K562 (cell line): ENCODE results near the gene BTBD2. TPM values are rescaled to one million over a fixed set of nuclear protein-coding genes. Genes with fewer than 3 reads are reported as not detected.
A peak's percentile ranks its signal among the peaks of the same experiment; 100 is the strongest.

Experiments
- BHLHE40 ChIP-seq: IDR thresholded peaks from 2 replicates; pipeline ENCODE4 v1.6.1; 2011; ENCODE audit warnings: low read length, improper control_type of control experiment
- CAMTA2 ChIP-seq: fragments of 250-450 bp; sonication (Bioruptor Pico); conservative IDR thresholded peaks from 2 replicates; pipeline ENCODE4 v1.5.1; 2022
- HDAC2 ChIP-seq: fragments of 450-650 bp; IDR thresholded peaks from 2 replicates; pipeline ENCODE4 v1.6.1; 2016; ENCODE audit warnings: mild to moderate bottlenecking
- HIVEP1 ChIP-seq: fragments of 250-450 bp; sonication (Bioruptor Pico); IDR thresholded peaks from 2 replicates; pipeline ENCODE4 v1.4.0; 2020; ENCODE audit warnings: mild to moderate bottlenecking
- HNRNPL ChIP-seq: fragments of 200-400 bp; formaldehyde crosslinking; IDR thresholded peaks from 2 replicates; pipeline ENCODE4 v1.6.1; 2017; ENCODE audit warnings: low read depth, mild to moderate bottlenecking, low read length
- JUNB ChIP-seq: fragments of 450-650 bp; formaldehyde crosslinking; conservative IDR thresholded peaks from 2 replicates; pipeline ENCODE4 v1.4.0; 2020; ENCODE audit warnings: mild to moderate bottlenecking
- MTA2 ChIP-seq: fragments of 450-650 bp; IDR thresholded peaks from 2 replicates; pipeline ENCODE4 v1.6.1; 2016; ENCODE audit warnings: low read depth
- NR3C1 ChIP-seq: sonication (generic); formaldehyde crosslinking; IDR thresholded peaks from 2 replicates; pipeline ENCODE4 v1.8.1; 2022; ENCODE audit warnings: missing genetic modification reagents
- POLR2A ChIP-seq: fragments of 450-650 bp; conservative IDR thresholded peaks from 2 replicates; pipeline ENCODE4 v1.6.1; 2016
- POLR2B ChIP-seq: fragments of 450-650 bp; IDR thresholded peaks from 2 replicates; pipeline ENCODE4 v1.6.1; 2018; ENCODE audit warnings: low read depth; ENCODE audit not compliant: partially characterized antibody
- PURB ChIP-seq: sonication (generic); formaldehyde crosslinking; IDR thresholded peaks from 2 replicates; pipeline ENCODE4 v1.9.0; 2021; ENCODE audit warnings: low read depth, mild to moderate bottlenecking, missing genetic modification reagents
- RBM34 ChIP-seq: fragments of 200-400 bp; formaldehyde crosslinking; IDR thresholded peaks from 2 replicates; pipeline ENCODE4 v1.6.1; 2018; ENCODE audit warnings: low read length, borderline replicate concordance; ENCODE audit not compliant: insufficient read depth
- ZNF133 ChIP-seq: fragments of 250-450 bp; sonication (Bioruptor Pico); IDR thresholded peaks from 2 replicates; pipeline ENCODE4 v1.4.0; 2020; ENCODE audit warnings: mild to moderate bottlenecking
- ZNF551 ChIP-seq: fragments of 250-450 bp; sonication (Bioruptor Pico); IDR thresholded peaks from 2 replicates; pipeline ENCODE4 v1.5.0; 2021; ENCODE audit warnings: mild to moderate bottlenecking, moderate library complexity
- polyA plus RNA-seq, 8 experiments: library from polyadenylated mRNA; depleted of rRNA in 4 of 8; stranded (reverse) in 5 of 8; unstranded in 3 of 8; fragments of >200 nt; fragmentation: Nextera tagmentation in 2 of 8; fragmentation: Illumina TruSeq in 1 of 8; extraction: Ambion mirVana in 2 of 8; extraction: Trizol in 1 of 8; gene quantifications; 2 replicates each; pipeline versions ENCODE4 v1.2.1 to v1.2.3, GENCODE V29; 2011 to 2014; ENCODE audit warnings: inconsistent platforms in 1 of 8, missing spikeins in 1 of 8
- total RNA-seq, 7 experiments: library from RNA; depleted of rRNA in 6 of 7; stranded (reverse); fragments of >200 nt in 6 of 7; fragmentation: Illumina TruSeq in 2 of 7; extraction: Trizol in 2 of 7; gene quantifications; 2 replicates each; pipeline versions ENCODE4 v1.2.1 to v1.2.3, GENCODE V29; 2011 to 2021; ENCODE audit warnings: low replicate concordance in 1 of 7
- TF ChIP-seq, protein P1 (sequence below): fragments of 450-650 bp; formaldehyde crosslinking; IDR thresholded peaks from 2 replicates; pipeline ENCODE4 v1.4.0; 2020; ENCODE audit warnings: mild to moderate bottlenecking, mixed read lengths
- TF ChIP-seq, protein P2 (sequence below): fragments of 250-450 bp; sonication (Bioruptor Pico); IDR thresholded peaks from 2 replicates; pipeline ENCODE4 v1.5.0; 2021; ENCODE audit warnings: mild to moderate bottlenecking, borderline replicate concordance
- TF ChIP-seq, protein P3 (sequence below): sonication (generic); formaldehyde crosslinking; IDR thresholded peaks from 2 replicates; pipeline ENCODE4 v1.8.1; 2023; ENCODE audit warnings: mild to moderate bottlenecking, missing genetic modification reagents
- TF ChIP-seq, protein P4 (sequence below), 2 experiments: fragments of 150-350 bp in 1 of 2; IDR thresholded peaks; 2 replicates each; pipeline ENCODE4 v1.6.1; 2012 to 2016; ENCODE audit warnings: low read depth in 2 of 2, low read length in 2 of 2, mild to moderate bottlenecking in 1 of 2, moderate library complexity in 1 of 2

Gene BTBD2
- total and polyA plus RNA-seq, 9 of the 15 experiments (the other 6 are each of a cell fraction or from before 2014, with no cell fraction given) = 0.10 to 15.6 (median 6.9) TPM

DNA sequence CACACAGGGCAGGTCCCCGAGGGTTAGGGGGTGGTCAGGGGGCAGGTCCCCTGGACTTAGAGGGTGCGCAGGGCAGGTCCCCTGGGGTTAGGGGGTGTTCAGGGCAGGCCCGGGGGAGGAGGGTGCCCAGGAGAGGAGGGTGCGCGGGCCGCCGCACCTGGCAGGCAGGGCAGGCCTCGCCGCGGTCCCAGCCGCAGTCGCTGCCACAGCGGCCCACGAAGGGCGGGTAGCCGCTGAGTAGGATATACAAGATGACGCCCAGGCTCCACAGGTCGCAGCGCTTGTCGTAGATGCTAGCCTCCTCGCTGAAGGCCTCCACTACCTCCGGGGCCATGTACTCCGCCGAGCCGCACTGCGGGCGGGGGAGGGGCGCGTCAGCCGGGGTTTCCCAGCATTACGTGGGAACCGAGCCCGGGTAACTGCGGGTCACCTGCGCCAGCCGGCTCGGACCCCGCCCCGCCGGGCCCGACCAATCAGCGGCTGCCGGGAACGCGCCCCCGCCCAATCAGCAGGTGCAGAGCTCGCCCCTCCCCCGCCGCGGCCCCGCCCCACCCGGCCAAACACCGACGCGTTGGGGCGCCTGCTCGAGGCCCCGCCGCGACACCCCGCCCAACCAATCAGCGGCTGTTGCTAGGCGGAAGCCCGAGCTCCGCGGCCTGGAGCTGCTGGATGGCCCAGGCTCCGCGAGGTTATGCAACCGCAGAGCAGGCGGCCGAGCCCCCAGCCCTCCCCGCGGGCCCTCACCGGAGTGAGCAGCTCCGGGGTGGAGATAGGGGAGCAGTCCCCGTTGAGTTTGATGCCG, 26.4 kb upstream of the BTBD2 start (continued):
- TF ChIP-seq, protein P1, sequence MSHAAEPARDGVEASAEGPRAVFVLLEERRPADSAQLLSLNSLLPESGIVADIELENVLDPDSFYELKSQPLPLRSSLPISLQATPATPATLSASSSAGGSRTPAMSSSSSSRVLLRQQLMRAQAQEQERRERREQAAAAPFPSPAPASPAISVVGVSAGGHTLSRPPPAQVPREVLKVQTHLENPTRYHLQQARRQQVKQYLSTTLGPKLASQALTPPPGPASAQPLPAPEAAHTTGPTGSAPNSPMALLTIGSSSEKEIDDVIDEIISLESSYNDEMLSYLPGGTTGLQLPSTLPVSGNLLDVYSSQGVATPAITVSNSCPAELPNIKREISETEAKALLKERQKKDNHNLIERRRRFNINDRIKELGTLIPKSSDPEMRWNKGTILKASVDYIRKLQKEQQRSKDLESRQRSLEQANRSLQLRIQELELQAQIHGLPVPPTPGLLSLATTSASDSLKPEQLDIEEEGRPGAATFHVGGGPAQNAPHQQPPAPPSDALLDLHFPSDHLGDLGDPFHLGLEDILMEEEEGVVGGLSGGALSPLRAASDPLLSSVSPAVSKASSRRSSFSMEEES (CRISPR knock-in tag) = no peak
- TF ChIP-seq NR3C1 = 0 out of 2 replicates have a peak, but pooled peaks have one; percentile 18
- TF ChIP-seq, protein P2, sequence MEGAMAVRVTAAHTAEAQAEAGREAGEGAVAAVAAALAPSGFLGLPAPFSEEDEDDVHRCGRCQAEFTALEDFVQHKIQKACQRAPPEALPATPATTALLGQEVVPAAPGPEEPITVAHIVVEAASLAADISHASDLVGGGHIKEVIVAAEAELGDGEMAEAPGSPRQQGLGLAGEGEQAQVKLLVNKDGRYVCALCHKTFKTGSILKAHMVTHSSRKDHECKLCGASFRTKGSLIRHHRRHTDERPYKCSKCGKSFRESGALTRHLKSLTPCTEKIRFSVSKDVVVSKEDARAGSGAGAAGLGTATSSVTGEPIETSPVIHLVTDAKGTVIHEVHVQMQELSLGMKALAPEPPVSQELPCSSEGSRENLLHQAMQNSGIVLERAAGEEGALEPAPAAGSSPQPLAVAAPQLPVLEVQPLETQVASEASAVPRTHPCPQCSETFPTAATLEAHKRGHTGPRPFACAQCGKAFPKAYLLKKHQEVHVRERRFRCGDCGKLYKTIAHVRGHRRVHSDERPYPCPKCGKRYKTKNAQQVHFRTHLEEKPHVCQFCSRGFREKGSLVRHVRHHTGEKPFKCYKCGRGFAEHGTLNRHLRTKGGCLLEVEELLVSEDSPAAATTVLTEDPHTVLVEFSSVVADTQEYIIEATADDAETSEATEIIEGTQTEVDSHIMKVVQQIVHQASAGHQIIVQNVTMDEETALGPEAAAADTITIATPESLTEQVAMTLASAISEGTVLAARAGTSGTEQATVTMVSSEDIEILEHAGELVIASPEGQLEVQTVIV (CRISPR knock-in tag) = no peak
- TF ChIP-seq PURB (CRISPR knock-in tag) = no peak
- no peak for TF ChIP-seq ZNF133 (CRISPR knock-in tag)
- no peak for TF ChIP-seq CAMTA2 (CRISPR knock-in tag)
- TF ChIP-seq RBM34 = no peak
- TF ChIP-seq POLR2B = no peak
- TF ChIP-seq ZNF551 = no peak
- TF ChIP-seq MTA2 = no peak
- peak; percentile 44; the same call in 1 of the 2 replicates for TF ChIP-seq HIVEP1 (CRISPR knock-in tag)
- no peak for TF ChIP-seq JUNB (CRISPR knock-in tag)
- TF ChIP-seq, protein P3, sequence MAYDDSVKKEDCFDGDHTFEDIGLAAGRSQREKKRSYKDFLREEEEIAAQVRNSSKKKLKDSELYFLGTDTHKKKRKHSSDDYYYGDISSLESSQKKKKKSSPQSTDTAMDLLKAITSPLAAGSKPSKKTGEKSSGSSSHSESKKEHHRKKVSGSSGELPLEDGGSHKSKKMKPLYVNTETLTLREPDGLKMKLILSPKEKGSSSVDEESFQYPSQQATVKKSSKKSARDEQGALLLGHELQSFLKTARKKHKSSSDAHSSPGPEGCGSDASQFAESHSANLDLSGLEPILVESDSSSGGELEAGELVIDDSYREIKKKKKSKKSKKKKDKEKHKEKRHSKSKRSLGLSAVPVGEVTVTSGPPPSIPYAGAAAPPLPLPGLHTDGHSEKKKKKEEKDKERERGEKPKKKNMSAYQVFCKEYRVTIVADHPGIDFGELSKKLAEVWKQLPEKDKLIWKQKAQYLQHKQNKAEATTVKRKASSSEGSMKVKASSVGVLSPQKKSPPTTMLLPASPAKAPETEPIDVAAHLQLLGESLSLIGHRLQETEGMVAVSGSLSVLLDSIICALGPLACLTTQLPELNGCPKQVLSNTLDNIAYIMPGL = no peak
- TF ChIP-seq, protein P4, sequence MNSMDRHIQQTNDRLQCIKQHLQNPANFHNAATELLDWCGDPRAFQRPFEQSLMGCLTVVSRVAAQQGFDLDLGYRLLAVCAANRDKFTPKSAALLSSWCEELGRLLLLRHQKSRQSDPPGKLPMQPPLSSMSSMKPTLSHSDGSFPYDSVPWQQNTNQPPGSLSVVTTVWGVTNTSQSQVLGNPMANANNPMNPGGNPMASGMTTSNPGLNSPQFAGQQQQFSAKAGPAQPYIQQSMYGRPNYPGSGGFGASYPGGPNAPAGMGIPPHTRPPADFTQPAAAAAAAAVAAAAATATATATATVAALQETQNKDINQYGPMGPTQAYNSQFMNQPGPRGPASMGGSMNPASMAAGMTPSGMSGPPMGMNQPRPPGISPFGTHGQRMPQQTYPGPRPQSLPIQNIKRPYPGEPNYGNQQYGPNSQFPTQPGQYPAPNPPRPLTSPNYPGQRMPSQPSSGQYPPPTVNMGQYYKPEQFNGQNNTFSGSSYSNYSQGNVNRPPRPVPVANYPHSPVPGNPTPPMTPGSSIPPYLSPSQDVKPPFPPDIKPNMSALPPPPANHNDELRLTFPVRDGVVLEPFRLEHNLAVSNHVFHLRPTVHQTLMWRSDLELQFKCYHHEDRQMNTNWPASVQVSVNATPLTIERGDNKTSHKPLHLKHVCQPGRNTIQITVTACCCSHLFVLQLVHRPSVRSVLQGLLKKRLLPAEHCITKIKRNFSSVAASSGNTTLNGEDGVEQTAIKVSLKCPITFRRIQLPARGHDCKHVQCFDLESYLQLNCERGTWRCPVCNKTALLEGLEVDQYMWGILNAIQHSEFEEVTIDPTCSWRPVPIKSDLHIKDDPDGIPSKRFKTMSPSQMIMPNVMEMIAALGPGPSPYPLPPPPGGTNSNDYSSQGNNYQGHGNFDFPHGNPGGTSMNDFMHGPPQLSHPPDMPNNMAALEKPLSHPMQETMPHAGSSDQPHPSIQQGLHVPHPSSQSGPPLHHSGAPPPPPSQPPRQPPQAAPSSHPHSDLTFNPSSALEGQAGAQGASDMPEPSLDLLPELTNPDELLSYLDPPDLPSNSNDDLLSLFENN (IDR thresholded peaks at IDR 0.05; ENCODE audit: low read depth in 2 of 2, low read length in 2 of 2) = no peak; a peak in 1 of 4 replicates
- TF ChIP-seq HNRNPL = no peak
- TF ChIP-seq POLR2A = 0 out of 2 replicates have a peak, but pooled peaks have one; percentile 39
- TF ChIP-seq BHLHE40 = peak; percentile 76
- TF ChIP-seq HDAC2 = peak; percentile 15; the same call in 1 of the 2 replicates
